22Rv1 (cell line): ENCODE data around the gene GFPT2.

Source experiments
- H3K27ac ChIP-seq: fragments of 450-650 bp; 2 replicates; pipeline ENCODE4 v1.5.1; 2017
- ZFX ChIP-seq: fragments of 450-650 bp; IDR thresholded peaks from 2 replicates; pipeline ENCODE4 v1.6.1; 2017; ENCODE audit warnings: antibody characterized with exemption, borderline replicate concordance
- TF ChIP-seq, protein P1 (sequence below): fragments of 450-650 bp; IDR thresholded peaks from 2 replicates; pipeline ENCODE4 v1.5.1; 2017; ENCODE audit warnings: mild to moderate bottlenecking

The GFPT2 gene

DNA sequence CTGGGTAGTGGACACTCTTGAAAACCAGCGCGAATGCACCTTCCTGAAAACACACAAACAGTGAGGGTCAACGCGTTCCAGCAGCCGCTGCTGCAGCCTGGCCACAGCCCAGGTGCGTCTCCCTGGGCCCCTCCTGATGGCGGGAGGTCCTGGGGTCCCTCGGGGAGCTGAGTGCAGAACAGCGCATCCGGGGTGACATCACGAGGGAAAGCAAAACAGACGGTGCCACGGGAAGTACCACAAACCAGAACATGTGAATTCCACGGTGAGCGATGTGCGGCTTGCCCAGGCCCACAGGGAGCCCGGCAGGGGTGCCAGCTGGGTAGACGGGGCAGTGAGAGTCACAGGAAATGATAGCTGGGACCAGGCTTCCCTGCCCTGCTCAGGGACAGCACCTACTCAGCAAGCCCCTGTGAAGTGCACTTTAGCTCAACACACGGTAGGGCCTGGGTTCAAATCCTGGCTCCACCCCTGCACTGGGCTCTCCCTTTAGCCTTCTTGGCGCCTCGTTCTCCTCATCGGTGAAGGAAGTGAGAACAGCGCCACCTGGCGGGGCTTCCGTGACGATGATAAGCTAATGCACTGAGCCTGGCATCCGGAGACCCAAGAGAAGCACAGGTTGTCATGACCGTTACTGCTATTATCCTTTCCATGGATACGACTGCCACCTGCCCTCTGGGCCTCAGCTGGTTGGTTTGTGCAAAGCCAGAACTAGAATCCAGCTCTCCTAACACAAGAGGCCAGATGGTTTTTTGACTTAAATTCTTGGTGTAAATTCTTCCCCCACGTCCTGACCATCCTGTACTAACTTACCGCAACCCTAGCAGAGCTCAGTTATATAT lies 24.6 kb downstream of the GFPT2 start:
- no peak overlapping the region for H3K27ac ChIP-seq
- no peak for TF ChIP-seq ZFX
- TF ChIP-seq, protein P1, sequence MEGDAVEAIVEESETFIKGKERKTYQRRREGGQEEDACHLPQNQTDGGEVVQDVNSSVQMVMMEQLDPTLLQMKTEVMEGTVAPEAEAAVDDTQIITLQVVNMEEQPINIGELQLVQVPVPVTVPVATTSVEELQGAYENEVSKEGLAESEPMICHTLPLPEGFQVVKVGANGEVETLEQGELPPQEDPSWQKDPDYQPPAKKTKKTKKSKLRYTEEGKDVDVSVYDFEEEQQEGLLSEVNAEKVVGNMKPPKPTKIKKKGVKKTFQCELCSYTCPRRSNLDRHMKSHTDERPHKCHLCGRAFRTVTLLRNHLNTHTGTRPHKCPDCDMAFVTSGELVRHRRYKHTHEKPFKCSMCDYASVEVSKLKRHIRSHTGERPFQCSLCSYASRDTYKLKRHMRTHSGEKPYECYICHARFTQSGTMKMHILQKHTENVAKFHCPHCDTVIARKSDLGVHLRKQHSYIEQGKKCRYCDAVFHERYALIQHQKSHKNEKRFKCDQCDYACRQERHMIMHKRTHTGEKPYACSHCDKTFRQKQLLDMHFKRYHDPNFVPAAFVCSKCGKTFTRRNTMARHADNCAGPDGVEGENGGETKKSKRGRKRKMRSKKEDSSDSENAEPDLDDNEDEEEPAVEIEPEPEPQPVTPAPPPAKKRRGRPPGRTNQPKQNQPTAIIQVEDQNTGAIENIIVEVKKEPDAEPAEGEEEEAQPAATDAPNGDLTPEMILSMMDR: peak; percentile 89

DNA sequence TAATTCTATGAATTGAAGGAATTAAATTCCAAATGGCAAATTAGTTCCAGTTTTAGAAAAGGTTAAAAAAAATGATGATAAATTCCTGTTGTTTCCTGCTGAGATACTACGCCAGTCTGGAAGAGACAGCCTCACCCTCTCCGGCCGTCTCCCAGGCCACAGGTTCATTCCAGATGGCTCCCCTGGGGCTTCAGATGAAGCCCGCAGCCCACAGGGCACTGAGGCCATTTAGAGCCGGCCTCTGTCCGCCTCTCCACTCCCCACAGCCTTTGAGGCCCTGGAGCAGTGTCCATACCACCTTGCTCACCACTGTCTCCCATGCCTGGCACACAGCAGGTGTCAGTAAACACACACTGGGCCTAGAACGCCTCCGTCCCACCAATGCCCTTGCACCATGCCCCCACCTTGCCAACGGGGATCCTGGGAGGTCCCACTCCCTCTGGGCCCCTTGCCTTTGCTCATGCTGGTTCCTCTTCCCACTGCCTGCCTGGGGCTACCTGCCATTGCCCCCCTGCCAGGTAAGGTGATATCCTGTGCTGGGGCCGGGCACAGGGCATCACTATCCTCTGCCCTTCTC lies 26.1 kb downstream of the GFPT2 start:
- H3K27ac ChIP-seq: no peak overlapping the region
- TF ChIP-seq ZFX: no peak
- TF ChIP-seq, protein P1: no peak

DNA sequence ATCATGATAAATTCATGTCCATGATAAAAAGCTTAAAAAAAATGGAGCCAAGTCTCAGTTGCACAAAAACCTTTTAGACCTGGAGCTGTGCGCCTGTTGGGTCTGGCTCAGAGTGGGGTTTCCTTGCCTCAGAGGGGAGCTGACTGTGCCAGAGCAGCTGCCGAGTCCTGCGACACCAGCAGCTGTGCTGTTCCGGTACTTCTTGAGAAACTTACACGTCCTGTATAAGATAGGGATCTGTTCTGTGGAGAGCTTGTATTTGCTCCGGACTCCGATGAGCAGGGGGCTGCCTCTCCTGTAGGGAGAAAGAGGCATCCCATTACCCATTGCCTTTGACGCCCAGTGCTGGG lies 28.6 kb downstream of the GFPT2 start:
- TF ChIP-seq, protein P1: no peak
- no peak for TF ChIP-seq ZFX
- no peak overlapping the region for H3K27ac ChIP-seq

DNA sequence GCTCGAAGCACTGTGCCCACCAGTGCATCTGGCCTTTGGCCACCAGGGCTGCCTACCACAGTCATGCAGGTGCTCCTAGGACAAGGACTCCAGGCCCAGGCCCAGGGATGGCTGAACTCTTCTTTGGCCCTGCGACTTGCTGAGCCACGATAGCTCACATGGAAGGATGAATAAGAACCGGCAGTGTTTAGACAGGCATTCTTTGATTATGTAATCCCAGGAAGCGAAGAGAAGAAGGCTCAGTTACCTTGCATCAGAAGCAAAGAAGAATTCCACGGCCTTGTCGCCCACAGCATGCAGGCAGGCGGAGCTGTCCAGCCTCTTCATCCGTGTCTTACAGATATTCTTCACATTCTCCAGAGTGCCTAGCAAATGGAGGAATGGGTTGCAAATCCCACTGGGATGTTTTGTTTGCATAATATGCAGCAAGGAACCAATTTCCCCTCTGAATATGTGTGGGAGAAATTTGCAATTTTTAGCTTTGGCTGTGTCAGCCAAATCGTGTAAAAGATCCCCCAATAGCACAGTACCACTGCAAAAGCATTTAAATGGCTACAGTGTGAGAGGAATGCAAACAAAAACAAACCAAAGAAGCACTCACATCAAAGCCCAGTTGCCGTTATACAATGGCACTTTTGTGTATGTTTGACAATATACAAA lies 29.1 kb downstream of the GFPT2 start:
- TF ChIP-seq, protein P1: no peak
- TF ChIP-seq ZFX: no peak
- H3K27ac ChIP-seq: no peak overlapping the region

DNA sequence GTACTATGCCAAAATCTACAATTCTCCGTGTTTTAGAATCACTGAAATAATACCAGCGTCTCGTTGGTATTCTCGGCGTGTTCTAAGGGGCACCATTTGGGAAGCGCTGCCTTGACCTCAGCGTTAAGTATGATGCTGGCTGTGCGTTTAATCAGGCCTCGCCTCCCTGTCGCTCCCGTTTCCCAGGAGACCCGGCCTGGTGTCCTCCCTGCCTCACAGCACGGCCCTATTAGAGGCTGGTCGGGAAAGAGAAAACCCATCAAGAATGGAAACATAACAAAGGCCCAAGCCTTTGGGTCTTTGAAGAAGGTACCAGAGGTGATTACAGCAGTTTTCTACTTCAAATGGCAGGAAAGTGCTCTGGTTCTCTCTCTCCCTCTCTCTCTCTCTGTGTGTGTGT lies 30.0 kb downstream of the GFPT2 start:
- no peak overlapping the region for H3K27ac ChIP-seq
- no peak for TF ChIP-seq ZFX
- TF ChIP-seq, protein P1: no peak

DNA sequence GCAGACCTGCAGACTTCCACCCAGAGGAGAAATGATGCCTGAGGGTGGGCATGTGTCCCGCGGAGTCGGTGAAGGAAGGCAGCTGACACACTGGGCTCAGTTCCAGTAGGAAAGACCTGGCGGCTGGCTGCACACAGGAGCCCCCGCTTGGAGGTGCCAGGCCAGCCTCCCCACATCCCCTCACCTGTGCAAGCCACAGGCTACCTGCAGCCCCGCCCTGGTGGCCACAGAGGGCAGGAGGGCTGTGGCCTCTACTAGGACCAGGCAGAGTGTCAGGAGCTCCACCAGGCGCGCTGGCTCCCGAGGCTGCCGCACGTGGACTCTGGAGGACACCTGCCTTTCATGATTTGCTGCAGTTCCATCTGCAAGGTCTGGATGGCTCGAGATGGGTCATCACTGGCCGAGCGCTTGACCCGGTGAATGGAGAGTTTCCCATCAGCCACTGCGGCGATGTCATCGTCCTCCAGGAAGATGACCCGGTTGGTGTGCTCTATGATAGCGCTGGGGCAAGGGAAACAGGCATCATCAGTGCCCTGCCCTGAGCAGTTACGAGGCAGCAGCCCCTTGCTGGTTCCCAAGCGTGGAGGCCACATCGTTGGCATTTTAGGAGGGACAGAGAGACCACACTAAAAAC lies 34.6 kb downstream of the GFPT2 start:
- TF ChIP-seq, protein P1: no peak
- no peak for TF ChIP-seq ZFX
- H3K27ac ChIP-seq: no peak overlapping the region
